A204.1 (cell line): Measurements from ENCODE around the gene BAIAP2.

Source experiments
- FAIRE-seq: peaks from 2 replicates; lab custom pipeline; 2012; peaks lifted over from hg19 to GRCh38; lab: Jason Lieb, UNC

BAIAP2 gene

DNA sequence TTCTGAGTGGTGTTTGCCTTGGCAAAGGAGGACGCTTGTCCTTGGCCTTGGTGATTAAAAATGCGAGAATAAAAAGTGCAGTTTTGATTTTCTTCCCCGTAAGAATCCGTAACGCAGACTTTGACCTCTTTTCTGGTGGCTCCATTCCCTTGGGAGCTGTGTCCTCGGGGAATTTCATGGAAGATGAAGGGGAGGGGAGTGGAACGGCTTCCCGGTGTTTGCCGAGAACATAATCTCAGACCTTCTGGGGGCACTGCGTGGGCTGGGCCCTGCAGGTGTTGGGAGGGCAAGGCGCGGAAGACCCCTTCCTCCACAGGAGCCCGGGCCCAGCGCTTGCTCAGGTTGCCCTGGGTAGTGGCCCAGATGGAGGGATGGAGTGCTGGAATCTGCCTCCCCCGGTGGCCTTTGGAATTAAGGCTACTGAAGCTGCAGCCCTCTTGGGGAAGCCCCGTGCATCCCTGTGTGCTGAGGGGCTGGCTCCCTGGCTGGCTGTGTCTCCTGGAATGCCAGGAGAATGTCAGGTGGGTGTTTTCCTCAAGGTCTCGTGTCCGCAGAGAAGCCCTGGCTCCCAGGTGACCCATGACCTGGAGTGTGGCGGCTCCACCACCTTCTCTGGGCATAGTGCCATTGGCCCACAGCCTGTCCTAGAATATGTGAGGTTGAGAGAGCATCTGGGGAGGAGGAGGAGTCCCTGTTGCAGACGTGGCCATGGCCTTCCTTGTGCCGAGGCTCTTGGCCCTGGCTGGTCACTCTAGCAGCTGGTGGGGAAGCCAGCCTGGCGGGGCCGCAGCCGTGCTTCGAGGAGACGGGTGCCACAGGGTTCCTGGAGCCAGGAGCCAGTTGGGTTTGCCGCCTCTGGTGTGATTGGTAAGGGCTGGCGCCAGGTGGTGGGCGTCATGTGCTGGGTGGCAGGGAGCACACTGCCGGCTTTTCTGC is 3.1 kb downstream of the BAIAP2 start:
- no peak for FAIRE-seq

DNA sequence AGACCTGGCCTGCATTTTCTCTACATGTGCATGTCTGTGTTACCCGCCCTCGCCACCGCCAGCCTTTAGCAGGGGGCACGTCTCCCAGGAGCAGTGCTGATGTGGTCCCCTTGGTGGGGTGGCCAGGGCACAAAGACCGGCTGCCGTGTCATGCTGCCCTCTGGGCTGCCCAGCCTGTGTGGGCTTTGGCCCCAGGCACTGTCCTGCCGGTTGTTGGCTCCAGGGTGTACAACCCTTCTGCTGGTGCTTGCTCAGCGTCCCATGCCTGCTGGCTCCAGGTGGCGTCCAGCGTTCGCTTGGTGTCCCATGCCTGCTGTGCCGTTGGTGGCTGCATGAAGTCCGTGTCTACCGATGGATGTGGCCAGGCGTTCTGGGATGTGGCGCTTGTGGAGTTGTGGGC is 4.1 kb downstream of the BAIAP2 start:
- no peak for FAIRE-seq

DNA sequence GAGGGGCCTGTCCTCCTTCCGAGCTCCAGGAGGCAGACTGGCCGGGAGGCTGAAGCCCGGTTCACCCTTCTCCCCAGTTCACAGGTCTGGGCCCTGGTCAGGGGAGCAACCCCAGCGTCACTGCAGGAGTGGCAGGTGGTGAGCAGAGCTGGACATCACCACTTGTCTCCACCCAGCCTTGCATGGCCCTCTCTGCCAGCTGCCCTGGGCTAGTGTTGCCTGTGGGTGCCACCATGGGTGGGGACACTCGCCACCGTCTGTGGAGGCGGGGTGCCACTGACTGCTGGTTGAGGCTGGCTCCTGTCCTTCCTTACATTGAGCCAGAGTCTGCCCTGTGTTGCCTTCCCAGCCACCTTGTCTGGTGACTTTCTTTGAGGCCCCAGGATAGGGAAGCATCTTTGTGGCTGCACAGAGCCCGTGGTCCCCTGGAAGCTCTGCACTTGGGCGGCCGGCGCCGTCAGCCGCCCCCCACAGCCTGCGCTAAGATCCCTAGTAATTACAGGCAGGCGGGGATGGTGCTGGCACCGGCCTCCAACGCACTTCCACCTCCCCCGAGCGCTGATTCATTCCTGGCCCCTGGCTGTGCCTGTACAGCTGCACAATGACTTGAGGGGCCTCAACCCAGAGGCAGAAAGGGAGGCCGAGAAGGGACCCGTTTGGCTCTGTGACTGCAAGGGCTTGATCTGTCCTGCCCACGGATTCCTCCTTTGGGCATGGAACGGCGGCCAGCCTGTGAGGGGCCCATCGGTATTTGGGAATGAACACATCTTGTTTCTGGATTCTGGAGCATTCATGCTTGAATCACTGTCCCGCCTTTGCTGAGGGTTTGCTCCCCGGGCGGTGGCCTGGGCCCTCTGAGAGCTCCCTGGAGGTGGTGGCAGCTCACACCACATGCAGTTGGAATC is 5.2 kb downstream of the BAIAP2 start:
- no peak for FAIRE-seq

DNA sequence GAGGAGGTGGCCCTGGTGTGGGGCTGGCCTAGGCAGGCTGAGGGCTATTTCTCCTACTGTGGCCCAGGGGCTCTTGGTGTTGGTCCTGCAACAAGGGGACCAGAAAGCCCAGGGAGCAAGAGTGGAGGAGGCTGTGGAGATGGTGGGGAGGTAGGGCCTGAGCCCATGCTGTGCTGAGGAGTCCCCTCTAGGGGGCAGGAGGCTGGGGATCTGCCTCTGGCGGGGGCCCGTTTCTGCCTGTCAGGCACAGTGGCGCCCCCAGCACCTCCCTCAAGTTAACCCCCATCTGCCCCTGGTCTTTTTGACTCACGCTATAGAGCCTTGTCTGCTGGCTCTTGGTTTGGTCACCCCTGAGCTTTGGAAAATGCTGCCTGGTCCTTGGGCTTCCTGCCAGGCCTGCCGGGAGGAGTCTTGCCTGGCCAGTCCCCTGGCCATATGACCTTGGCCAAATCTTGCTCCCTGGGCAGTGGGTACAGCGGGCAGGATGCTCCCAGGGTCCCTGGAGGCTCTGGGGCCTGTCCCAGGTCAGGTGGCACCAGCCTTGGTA is 5.9 kb downstream of the BAIAP2 start:
- FAIRE-seq = no peak

DNA sequence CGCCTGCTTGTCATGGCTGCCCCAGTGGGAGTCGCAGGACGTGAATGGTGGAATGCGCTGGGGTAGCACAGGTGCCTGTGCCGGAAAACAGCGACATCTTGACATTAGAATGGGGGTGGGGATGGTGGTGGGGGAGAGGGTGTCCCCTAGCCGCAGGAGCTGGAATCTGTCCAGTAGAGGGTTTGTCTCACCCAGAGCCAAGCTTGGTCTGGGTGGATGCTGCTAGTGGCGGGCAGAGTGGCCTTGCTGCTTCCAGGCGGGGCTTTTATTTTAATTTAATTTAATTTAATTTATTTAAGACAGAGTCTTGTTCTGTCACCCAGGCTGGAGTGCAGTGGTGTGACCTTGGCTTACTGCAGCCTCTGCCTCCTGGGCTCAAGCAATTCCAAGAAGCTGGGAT is 7.7 kb downstream of the BAIAP2 start:
- no peak for FAIRE-seq

DNA sequence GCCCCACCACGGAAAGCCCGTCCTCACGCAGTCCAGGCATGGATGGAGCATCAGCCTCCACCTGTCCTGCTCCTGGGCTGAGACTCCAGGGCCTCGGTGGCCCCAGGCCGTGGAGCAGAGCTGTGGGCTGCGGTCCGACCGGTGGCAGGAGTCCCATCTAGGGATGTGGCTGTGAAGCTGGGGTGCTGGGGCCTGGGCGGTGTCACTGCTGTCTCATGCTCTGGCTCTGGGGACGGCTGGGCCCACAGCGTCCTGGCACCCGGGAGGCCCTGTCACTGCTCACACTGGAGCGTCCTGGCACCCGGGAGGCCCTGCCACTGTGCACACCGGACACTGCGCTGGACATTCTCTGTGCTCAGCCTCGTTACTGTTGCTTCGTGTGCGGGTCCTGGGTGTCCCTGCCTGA is 8.4 kb downstream of the BAIAP2 start:
- FAIRE-seq = no peak

DNA sequence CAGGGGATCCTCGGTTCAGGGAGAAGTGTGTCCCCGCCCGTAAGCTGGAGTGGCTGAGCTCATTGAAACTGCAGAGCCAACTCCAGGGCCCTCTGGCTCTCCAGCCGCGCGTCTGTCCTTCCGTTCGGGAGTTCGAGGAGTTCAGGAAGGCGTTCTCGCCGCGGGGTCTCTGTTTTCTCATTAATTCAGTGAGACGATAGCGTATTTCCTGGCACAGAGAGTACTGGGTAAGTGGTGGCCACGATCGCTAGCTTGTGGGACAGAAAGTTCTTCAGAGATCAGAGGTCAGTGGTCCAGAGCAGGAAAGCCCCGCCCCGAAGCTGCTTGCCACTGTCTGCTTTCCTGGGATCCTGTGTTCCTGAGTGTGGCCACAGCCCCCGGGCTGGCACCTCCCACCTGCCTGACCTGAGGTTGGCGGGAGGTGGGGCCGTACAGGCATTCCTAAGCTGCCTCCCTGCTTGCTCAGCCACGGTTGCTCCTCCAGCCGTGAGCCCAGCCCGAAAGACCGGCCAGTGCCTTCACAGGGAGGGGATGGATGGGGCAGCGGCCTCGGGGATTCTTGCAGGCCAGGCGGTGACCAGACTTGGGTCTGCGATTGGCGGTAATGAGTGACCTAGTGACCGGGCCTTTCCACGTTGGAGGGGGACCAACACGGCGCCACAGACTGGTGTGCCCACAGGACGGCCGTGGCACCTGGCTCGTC is 8.9 kb downstream of the BAIAP2 start:
- no peak for FAIRE-seq

DNA sequence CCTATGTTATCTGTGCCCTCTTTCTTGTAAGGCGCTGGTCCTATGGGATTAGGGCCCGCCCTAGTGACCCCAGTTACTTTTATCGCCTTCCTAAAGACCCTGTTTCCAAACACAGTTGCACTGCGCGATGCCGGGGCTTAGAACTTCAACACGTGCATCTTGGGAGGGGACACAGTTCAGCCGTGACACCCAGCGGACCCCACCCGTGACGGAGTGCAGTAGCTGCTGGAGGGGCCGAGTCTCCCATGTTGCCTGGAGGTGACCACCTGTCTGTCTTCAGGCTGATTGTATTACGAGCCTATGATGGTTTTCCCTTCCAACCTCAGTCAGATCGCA is 9.4 kb downstream of the BAIAP2 start:
- FAIRE-seq = no peak

DNA sequence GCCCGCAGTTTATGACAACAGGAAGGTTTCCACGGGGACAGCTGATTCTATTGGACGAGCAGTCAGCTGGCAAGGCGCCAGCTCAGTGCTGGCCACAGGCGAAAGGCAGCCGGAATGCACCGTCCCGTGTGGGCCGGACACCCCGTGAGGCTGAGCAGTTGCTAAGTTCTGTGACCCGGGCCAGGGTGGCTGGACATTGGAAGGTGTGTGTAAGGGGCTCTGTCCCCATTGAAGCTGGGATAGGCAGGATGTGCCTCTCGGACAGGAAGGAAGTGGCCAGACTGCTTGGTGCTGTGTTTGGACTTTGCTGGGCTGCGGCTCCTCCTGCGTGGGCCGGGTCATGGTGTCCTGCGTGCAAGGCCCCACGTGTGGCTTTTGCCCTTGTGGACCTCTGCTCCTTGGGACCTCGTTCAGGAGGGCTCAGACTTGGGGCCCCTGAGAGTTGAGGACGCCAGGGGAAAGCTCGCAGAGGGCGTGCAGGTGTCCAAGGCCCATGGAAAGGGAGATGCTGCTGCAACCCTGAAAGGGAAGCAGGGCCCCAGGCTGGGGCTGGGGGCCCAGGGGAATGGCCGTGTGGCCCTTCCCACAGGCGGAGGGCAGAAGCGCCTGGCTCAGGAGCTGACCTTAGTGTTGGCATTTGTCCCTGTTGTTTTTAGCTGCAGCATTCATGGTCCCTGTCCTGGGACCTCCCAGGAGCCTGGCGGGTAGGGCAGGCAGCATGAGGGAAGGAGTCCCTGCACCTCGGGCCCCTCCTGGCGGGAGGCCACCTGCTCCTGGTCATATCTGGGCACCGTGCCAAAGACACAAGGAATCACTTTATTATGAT is 10.0 kb downstream of the BAIAP2 start:
- FAIRE-seq = no peak

DNA sequence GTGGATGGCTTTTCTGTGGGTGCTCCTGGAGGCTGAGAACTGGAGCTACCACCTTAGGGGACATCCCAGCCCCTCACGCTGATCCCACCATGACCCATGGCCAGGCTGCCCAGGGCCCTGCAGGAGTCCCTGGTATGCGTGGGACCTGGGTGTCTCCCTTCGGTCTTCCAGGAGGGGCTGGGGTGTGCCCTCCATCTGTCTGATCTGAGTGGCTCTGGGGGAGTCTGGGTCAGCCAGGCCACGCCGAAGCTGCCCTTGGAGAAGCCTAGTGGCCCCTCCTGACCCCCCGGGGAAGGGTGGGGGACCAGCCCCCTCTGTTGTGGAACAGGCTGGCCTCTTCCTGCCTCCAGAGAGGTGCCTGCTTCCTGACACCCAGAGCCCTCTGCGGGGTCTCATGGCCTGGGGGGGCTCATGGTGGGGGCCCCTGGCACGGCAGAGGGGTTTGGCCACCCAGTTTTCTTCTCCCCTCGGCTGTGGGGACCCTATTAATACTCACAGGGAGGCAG is 10.7 kb downstream of the BAIAP2 start:
- no peak for FAIRE-seq

DNA sequence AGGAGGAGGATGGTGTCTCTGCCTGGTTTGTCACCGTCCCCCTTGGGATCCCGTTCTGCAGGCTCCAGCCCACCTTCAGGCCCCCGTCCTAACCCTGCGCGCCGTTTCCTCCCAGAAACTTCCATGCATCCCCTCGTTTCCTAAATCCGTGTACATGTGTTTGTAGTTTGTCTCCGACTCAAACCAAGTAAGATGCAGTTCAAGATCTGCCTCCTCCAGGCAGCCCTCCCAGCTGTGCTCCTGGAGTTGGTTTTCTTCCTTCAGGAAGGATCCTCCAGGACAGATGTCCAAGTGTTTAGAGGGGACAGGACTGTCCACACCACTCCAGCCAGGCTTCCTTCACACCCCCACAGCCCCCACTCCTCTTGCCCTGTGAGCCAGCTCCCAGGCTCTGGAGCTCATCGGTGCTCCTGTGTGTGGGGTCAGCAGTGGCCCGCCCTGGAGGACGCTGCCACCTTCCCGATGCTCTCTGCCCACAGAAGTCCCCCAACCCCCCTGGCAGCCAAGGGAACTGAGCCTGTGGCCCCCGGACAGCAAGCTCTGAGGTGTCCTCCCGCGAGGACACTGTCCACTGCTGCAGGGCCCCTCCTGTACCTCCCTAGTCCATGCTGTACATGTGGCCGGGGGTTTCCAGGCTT is 11.3 kb downstream of the BAIAP2 start:
- no peak for FAIRE-seq

DNA sequence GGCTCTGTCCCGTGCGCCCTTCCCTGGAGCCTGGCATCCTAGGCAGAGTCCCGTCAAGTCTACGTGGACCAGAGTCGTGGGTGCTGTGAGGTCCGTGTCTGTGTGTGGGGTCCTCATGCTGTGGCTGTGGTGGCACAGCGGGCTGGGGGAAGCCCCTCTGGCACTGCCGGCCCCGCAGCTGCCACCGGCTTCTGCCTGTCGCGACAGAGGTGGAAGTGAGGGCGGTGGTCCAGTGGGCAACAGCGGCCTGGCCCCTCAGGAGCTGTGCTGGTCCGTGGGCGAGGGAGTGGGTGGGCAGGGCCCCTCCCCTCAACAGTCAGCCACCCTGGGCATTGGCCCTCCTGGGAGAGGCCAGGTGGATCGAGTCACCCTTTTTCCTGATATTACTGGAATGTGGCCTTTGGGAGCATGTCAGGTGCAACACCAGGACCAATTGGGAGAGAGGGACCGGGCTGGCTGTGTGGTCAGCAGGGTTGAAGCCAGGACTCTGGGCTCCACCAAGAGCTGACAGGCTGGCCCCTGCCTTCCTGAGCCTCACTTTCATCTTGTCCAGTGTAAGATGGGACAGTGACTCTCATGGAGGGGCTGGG is 11.9 kb downstream of the BAIAP2 start:
- no peak for FAIRE-seq

DNA sequence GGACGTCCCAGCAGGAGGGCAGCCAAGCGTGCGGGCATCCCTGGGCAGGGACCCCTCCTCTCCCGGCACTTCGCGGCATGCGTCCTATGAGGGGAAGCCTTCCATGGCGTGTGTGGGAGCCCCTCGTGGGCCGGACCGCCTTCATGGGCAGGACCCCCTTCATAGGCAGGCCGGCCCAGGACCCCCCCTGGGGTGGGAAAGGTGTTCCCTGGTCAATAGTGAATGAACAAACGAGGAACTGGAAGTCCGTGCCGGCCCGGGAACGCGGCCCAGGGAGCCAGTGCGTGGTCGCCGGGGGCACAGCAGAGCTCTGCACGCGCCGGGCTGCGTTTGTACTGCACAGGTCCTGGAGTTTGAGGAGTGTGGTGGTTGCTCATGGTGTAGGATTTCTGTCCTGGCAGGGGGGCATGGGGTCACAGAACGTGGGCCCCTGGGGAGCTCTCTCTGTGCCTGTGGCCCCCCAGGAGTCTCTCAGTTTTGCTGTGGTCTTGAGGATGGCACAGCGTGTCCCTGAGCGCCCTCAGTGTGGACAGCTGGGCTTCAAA is 13.9 kb downstream of the BAIAP2 start:
- no peak for FAIRE-seq

DNA sequence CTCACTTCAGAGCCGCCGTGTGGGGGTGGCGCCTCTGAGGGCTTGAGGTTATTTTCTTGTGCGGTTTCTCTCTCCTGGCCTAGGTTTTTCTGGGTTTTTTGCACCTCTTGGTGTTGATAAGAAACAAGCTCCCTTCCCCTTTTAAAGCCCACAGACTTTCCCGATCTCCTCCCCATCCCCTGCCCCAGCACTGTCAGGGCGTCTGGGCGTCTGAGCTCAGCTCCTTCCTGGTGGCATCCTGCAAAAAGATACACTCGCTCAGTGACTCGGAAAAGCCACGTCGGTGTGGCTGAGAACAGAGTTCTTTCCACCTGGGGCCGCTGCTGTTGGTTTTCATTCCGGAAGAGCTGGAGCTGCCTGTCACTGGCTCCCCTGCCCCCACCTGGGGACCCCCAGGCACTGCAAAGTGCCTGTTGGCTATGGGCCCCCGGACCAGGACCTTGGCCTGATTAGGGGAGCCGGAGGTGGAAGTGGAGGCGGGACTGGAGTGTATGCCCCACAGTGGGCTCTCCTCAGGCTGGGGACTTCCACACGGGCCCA is 14.5 kb downstream of the BAIAP2 start:
- FAIRE-seq = no peak

DNA sequence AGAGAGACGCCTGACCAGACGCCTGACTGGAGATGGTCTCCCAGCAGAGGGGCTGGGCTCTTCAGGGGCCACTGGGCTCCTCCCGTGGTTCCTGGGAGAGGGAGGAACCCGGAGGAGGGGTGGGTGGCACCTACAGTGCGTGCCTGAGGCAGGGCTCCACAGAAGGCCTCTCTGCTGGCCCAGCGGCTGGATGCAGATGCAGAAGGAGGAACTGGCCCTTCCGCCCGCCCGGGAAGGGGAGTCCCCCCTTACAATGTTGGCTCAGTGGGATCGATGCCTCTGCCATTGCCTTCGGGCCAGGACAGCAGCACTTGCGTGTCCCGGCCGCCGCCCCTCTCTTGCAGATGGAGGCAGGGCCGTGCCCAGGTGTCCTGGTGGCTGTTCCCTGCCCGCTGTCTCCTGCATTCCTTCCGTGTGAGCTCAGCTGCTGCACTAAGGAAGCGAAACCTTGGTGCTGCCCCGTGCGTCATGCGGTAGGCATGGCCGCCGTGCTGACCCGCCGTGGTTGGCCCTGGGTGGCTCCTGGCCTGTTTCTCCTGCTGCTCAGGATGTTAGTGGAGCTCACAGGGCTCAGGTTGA is 15.1 kb downstream of the BAIAP2 start:
- no peak for FAIRE-seq

DNA sequence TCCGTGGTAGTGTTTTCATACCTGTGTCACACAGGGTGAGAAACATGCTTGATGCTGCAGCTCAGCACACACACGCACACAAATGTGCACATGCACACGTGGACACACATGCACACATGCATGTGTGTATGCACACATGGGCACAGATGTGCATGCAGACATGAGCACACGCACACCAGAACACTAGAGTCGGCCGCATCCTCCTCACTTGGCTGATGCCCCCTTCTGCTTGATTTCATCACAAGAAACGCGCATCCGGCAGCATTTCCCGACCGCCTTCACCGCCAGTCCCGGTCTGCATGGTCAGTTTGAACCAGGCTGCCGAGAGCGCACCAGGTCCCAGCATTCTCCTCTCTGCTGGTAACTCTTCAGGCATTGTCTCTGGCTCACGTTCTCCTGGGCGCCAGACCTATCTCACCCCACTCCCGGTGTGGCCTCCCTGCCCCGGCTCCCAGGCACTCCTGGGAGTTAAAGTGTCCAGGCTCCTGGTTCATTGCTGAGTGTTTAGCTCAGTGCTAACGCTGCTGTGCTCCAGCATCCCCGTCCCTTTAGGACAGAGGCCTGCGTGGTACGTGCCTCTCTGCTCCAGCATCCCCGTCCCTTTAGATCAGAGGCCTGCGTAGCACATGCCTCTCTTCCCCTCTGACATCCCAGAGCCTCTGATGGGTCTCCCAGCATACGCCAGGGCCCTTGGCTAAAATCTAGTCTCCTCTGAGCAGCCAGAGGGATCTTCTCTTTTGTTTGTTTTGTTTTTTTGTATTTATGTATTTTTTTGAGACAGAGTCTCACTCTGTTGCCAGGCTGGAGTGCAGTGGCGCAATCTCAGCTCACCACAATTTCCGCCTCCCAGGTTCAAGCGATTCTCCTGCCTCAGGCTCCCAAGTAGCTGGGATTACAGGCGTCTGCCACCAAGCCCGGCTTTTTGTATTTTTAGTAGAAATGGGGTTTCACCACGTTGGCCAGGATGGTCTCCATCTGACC is 16.0 kb downstream of the BAIAP2 start:
- no peak for FAIRE-seq

DNA sequence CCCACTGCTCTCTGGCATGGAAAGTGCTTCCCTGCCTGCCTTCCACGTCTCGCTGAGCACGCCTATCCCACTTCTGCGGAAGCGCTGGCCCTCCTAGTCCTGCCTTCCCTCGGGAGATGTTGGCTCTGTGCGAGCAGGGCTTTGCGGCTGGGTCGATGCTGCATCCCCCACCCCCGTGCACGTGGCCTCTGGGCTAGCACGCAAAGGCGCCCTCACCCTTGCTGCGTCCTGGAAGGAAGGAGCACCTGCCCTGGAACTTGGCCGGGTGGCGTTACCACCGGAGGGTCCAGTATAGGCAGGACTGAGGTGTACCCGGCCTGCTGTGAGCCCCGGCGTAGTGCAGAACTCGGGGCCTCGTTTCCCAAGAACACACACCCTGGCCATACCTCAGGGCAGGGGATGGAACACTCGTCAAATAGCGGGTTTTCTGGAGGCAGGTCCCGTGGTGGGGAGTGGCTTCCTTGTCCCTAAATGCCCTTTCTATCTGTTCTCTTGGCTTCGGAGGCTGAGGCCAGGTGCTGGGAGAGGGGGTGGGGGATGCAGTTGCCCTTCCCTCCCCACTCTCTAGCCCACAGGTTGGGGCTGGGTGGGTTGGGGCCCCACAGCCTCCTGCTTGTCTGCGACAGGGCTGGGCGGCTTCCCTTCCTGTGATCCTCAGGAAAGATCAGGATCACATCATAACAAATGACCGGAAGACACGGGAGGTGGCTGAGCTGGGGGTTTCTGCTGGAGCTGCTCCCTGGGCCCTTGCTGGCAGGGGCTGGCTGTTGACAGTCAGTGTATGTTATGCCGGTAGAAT is 17.4 kb downstream of the BAIAP2 start:
- no peak for FAIRE-seq
